ENCODE data around the gene PDLIM5. TPM values are rescaled to one million over a fixed set of nuclear protein-coding genes. Genes with fewer than 3 reads are reported as not detected.

Gene PDLIM5
- total and polyA plus RNA-seq, 4 donors, result 20.4 to 93.4 (median 59.8) TPM

- TF ChIP-seq CTCF (IDR thresholded peaks at IDR 0.05; ENCODE audit: control extremely low read depth, extremely low read depth), result no peak
- Histone ChIP-seq H3K9ac (ENCODE audit: insufficient read depth in 1 of 2, low read length in 2 of 2) (no peak overlapping the region), H3K4me1 (ENCODE audit: control insufficient read depth in 5 of 5, insufficient read depth in 5 of 5, low read length in 5 of 5) (no peaks in the 10 kb centered on the region), H3K4me3 (no peak overlapping the region), H3K36me3 (ENCODE audit: control insufficient read depth in 4 of 4, insufficient read depth in 4 of 4, low read length in 4 of 4) (no peaks in the 10 kb centered on the region), H3K27me3 (ENCODE audit: control insufficient read depth in 3 of 3, insufficient read depth in 3 of 3, low read length in 2 of 3) (no peaks in the 10 kb centered on the region), H3K9me3 (ENCODE audit: control insufficient read depth in 4 of 4, insufficient read depth in 3 of 4, low read length in 3 of 4) (no peaks in the 10 kb centered on the region), H3K27ac (ENCODE audit: low read depth in 1 of 2, low read length in 1 of 2) (no peak overlapping the region)
- 96 to 97% methylated on average over 5 of the region's 5 CpGs for WGBS, 2 donors
- ATAC-seq (ENCODE audit: insufficient read depth, low FRiP score) (no peak), DNase-seq (no peak)
These were observed 234.3 kb downstream of the PDLIM5 start for GRCh38 chr4:94686086-94686485.

GRCh38 chr4:94689155-94689860 is 237.6 kb downstream of the PDLIM5 start:
- WGBS, 2 donors, result 58 to 61% methylated on average over 4 of the region's 4 CpGs
- H3K27me3 ChIP-seq (ENCODE audit: control insufficient read depth in 3 of 3, insufficient read depth in 3 of 3, low read length in 2 of 3), result no peaks in the 10 kb centered on the region
- no peaks in the 10 kb centered on the region for H3K36me3 ChIP-seq (ENCODE audit: control insufficient read depth in 4 of 4, insufficient read depth in 4 of 4, low read length in 4 of 4)
- H3K4me1 ChIP-seq (ENCODE audit: control insufficient read depth in 5 of 5, insufficient read depth in 5 of 5, low read length in 5 of 5), result no peaks in the 10 kb centered on the region
- H3K4me3 ChIP-seq, result no peak overlapping the region
- ATAC-seq (ENCODE audit: insufficient read depth, low FRiP score), result no peak
- H3K9ac ChIP-seq (ENCODE audit: insufficient read depth in 1 of 2, low read length in 2 of 2), result no peak overlapping the region
- no peak overlapping the region for H3K27ac ChIP-seq (ENCODE audit: low read depth in 1 of 2, low read length in 1 of 2)
- TF ChIP-seq CTCF (IDR thresholded peaks at IDR 0.05; ENCODE audit: control extremely low read depth, extremely low read depth), result no peak
- H3K9me3 ChIP-seq (ENCODE audit: control insufficient read depth in 4 of 4, insufficient read depth in 3 of 4, low read length in 3 of 4), result no peaks in the 10 kb centered on the region
- DNase-seq, result no peak

GRCh38 chr4:94690851-94691254 is 239.1 kb downstream of the PDLIM5 start:
- no peak for TF ChIP-seq CTCF (IDR thresholded peaks at IDR 0.05; ENCODE audit: control extremely low read depth, extremely low read depth)
- H3K27ac ChIP-seq (ENCODE audit: low read depth in 1 of 2, low read length in 1 of 2), result no peak overlapping the region
- no peak overlapping the region for H3K4me3 ChIP-seq
- no peaks in the 10 kb centered on the region for H3K9me3 ChIP-seq (ENCODE audit: control insufficient read depth in 4 of 4, insufficient read depth in 3 of 4, low read length in 3 of 4)
- no peak overlapping the region for H3K9ac ChIP-seq (ENCODE audit: insufficient read depth in 1 of 2, low read length in 2 of 2)
- no peaks in the 10 kb centered on the region for H3K27me3 ChIP-seq (ENCODE audit: control insufficient read depth in 3 of 3, insufficient read depth in 3 of 3, low read length in 2 of 3)
- H3K4me1 ChIP-seq (ENCODE audit: control insufficient read depth in 5 of 5, insufficient read depth in 5 of 5, low read length in 5 of 5), result no peaks in the 10 kb centered on the region
- peak in 2 of 3 donors; percentile 4 to 19 for DNase-seq
- no peak for ATAC-seq (ENCODE audit: insufficient read depth, low FRiP score)
- WGBS, 2 donors, result 62 to 65% methylated on average over 4 of the region's 4 CpGs
- no peaks in the 10 kb centered on the region for H3K36me3 ChIP-seq (ENCODE audit: control insufficient read depth in 4 of 4, insufficient read depth in 4 of 4, low read length in 4 of 4)

- H3K27me3 ChIP-seq (ENCODE audit: control insufficient read depth in 3 of 3, insufficient read depth in 3 of 3, low read length in 2 of 3), result no peaks in the 10 kb centered on the region
- DNase-seq, result no peak
- ATAC-seq (ENCODE audit: insufficient read depth, low FRiP score), result no peak
- no peak overlapping the region for H3K9ac ChIP-seq (ENCODE audit: insufficient read depth in 1 of 2, low read length in 2 of 2)
- H3K27ac ChIP-seq (ENCODE audit: low read depth in 1 of 2, low read length in 1 of 2), result no peak overlapping the region
- no peak for TF ChIP-seq CTCF (IDR thresholded peaks at IDR 0.05; ENCODE audit: control extremely low read depth, extremely low read depth)
- H3K4me3 ChIP-seq, result no peak overlapping the region
- no peaks in the 10 kb centered on the region for H3K4me1 ChIP-seq (ENCODE audit: control insufficient read depth in 5 of 5, insufficient read depth in 5 of 5, low read length in 5 of 5)
- WGBS, 2 donors, result 88 to 97% methylated on average over 1 of the region's 1 CpG
- H3K9me3 ChIP-seq (ENCODE audit: control insufficient read depth in 4 of 4, insufficient read depth in 3 of 4, low read length in 3 of 4), result no peaks in the 10 kb centered on the region
- H3K36me3 ChIP-seq (ENCODE audit: control insufficient read depth in 4 of 4, insufficient read depth in 4 of 4, low read length in 4 of 4), result no peaks in the 10 kb centered on the region
These were observed 239.8 kb downstream of the PDLIM5 start for GRCh38 chr4:94691552-94691951.

Data from lung (tissue), 12 donors.